Ishikawa (cell line): ENCODE measurements around the gene MEOX2.

Experiments
- CEBPB ChIP-seq: IDR thresholded peaks from 2 replicates; pipeline ENCODE4 v1.6.1; 2012
- CREB1 ChIP-seq: IDR thresholded peaks from 2 replicates; pipeline ENCODE4 v1.6.1; 2012; ENCODE audit warnings: low read depth
- EGR1 ChIP-seq: IDR thresholded peaks from 2 replicates; pipeline ENCODE4 v1.6.1; 2012
- EP300 ChIP-seq: IDR thresholded peaks from 2 replicates; pipeline ENCODE4 v1.6.1; 2012; ENCODE audit warnings: borderline replicate concordance
- FOXM1 ChIP-seq: IDR thresholded peaks from 2 replicates; pipeline ENCODE4 v1.6.1; 2012; ENCODE audit warnings: low read depth, borderline replicate concordance
- NFIC ChIP-seq: IDR thresholded peaks from 2 replicates; pipeline ENCODE4 v1.6.1; 2012
- RAD21 ChIP-seq: IDR thresholded peaks from 2 replicates; pipeline ENCODE4 v1.6.1; 2012; ENCODE audit warnings: low read depth
- TAF1 ChIP-seq: IDR thresholded peaks from 2 replicates; pipeline ENCODE4 v1.6.1; 2012; ENCODE audit warnings: low read depth, mild to moderate bottlenecking
- TCF12 ChIP-seq: IDR thresholded peaks from 2 replicates; pipeline ENCODE4 v1.6.1; 2012; ENCODE audit warnings: low read depth
- TEAD4 ChIP-seq: IDR thresholded peaks from 2 replicates; pipeline ENCODE4 v1.6.1; 2012
- YY1 ChIP-seq: IDR thresholded peaks from 2 replicates; pipeline ENCODE4 v1.6.1; 2012; ENCODE audit warnings: low read depth
- ZBTB7A ChIP-seq: IDR thresholded peaks from 2 replicates; pipeline ENCODE4 v1.6.1; 2012; ENCODE audit warnings: low read depth
- TF ChIP-seq, protein P1 (sequence below): IDR thresholded peaks from 2 replicates; pipeline ENCODE4 v1.6.1; 2012
- TF ChIP-seq, protein P2 (sequence below): IDR thresholded peaks from 2 replicates; pipeline ENCODE4 v1.6.1; 2012
- TF ChIP-seq, protein P3 (sequence below): IDR thresholded peaks from 2 replicates; pipeline ENCODE4 v1.6.1; 2012; ENCODE audit warnings: low read depth, mild to moderate bottlenecking

MEOX2 gene

DNA sequence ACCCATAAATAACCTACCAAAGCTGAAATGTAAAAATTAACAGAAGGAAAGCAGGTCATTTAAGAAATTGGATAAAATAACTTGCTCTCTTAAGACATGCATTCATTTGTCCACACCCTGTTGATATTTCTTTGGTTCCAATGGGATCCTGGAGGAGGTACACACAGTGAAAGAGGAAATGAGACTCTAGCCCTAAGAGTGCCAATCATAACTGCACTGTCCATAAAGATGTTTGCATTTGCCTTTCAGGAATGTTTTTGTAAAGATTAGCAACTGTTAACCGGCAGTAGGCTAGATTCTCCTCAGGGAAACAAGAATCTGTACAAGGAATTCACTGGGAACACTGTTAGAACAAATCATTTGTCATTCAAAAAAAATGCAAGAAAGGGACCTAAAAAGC, 61.0 kb downstream of the MEOX2 start:
- TF ChIP-seq FOXM1: no peak
- no peak for TF ChIP-seq RAD21
- TF ChIP-seq, protein P1, sequence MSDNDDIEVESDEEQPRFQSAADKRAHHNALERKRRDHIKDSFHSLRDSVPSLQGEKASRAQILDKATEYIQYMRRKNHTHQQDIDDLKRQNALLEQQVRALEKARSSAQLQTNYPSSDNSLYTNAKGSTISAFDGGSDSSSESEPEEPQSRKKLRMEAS: no peak
- no peak for TF ChIP-seq CEBPB
- TF ChIP-seq NFIC: no peak
- no peak for TF ChIP-seq YY1
- TF ChIP-seq EGR1: no peak
- TF ChIP-seq, protein P2, sequence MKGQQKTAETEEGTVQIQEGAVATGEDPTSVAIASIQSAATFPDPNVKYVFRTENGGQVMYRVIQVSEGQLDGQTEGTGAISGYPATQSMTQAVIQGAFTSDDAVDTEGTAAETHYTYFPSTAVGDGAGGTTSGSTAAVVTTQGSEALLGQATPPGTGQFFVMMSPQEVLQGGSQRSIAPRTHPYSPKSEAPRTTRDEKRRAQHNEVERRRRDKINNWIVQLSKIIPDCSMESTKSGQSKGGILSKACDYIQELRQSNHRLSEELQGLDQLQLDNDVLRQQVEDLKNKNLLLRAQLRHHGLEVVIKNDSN: no peak
- no peak for TF ChIP-seq TAF1
- no peak for TF ChIP-seq EP300
- TF ChIP-seq TEAD4: no peak

DNA sequence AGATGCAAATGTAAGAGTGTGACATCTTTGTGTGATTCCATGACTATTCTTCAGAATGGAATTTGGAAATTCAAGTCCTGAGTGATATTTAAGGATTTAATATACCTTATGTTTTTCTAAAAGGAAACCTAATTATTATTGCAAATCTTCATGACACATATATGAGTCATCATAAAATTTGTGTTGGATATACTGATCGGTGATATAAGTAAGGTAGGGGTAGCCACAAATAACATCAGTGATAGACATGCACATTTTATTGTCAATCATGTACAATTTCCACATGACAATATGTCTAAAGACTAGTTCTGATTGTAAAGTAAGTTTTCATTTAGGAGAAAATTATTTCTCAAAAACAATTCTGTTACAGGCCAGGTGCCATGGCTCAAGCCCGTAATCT, 65.0 kb downstream of the MEOX2 start:
- no peak for TF ChIP-seq CREB1
- no peak for TF ChIP-seq FOXM1

DNA sequence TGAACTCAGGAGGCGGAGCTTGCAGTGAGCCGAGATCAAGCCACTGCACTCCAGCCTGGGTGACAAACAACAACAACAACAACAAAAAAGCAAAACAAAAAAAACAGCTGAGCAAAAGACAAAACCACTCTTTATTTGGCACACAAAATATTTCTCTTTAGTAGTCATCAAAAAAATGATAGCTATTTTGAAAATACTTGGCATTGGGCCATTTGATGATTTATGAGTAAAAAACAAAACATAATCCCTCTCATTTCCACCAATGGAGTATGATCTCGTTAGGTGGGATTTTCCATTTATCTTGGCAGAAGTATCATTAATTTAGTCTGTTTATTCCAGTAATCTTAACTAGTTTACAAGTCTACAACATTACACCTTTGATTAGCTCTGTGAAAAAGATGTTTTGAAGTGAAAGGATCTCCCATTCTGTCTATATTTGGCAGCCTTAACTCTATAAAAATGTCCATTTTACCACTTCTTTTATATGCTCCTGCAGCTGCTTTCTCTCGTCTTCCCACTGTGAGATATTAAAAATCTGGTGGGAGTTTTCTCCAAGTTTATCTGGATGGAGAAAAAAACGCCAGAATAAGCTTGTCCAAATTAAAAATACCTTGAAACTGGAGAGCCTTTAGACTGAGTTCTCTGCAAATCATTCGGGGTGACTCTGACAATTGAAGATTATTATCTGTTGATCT, 65.8 kb downstream of the MEOX2 start:
- TF ChIP-seq CEBPB (no peak), TCF12 (no peak), YY1 (no peak), CREB1 (no peak), EP300 (no peak), ZBTB7A (no peak), TAF1 (no peak), TEAD4 (no peak), RAD21 (no peak), EGR1 (no peak), NFIC (no peak; the same call in 1 of the 2 replicates)
- TF ChIP-seq, protein P1: no peak
- TF ChIP-seq, protein P2: no peak
- TF ChIP-seq, protein P3, sequence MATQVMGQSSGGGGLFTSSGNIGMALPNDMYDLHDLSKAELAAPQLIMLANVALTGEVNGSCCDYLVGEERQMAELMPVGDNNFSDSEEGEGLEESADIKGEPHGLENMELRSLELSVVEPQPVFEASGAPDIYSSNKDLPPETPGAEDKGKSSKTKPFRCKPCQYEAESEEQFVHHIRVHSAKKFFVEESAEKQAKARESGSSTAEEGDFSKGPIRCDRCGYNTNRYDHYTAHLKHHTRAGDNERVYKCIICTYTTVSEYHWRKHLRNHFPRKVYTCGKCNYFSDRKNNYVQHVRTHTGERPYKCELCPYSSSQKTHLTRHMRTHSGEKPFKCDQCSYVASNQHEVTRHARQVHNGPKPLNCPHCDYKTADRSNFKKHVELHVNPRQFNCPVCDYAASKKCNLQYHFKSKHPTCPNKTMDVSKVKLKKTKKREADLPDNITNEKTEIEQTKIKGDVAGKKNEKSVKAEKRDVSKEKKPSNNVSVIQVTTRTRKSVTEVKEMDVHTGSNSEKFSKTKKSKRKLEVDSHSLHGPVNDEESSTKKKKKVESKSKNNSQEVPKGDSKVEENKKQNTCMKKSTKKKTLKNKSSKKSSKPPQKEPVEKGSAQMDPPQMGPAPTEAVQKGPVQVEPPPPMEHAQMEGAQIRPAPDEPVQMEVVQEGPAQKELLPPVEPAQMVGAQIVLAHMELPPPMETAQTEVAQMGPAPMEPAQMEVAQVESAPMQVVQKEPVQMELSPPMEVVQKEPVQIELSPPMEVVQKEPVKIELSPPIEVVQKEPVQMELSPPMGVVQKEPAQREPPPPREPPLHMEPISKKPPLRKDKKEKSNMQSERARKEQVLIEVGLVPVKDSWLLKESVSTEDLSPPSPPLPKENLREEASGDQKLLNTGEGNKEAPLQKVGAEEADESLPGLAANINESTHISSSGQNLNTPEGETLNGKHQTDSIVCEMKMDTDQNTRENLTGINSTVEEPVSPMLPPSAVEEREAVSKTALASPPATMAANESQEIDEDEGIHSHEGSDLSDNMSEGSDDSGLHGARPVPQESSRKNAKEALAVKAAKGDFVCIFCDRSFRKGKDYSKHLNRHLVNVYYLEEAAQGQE: no peak

DNA sequence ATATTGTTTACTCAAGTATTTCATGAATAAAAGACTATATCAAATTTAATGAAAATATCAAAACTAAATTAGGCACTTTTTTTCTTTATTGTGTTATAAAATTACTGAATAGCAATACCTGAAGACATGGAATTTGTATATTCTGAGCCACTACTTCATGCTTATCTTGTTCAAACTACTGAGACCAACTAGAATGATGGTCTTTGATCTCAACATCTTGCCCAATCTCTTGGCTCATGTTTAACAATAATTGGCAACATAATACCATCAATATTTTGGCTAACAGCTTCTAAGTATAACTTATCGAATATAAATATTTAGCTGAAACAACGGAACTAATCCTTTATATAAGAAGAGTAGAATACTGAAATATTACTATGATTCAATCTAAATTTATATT, 68.2 kb downstream of the MEOX2 start:
- TF ChIP-seq ZBTB7A (no peak), CEBPB (no peak), EGR1 (no peak), TEAD4 (no peak), EP300 (no peak), TCF12 (no peak), CREB1 (no peak), NFIC (no peak), TAF1 (no peak), FOXM1 (no peak)
- TF ChIP-seq, protein P2: no peak
- TF ChIP-seq, protein P1: no peak

DNA sequence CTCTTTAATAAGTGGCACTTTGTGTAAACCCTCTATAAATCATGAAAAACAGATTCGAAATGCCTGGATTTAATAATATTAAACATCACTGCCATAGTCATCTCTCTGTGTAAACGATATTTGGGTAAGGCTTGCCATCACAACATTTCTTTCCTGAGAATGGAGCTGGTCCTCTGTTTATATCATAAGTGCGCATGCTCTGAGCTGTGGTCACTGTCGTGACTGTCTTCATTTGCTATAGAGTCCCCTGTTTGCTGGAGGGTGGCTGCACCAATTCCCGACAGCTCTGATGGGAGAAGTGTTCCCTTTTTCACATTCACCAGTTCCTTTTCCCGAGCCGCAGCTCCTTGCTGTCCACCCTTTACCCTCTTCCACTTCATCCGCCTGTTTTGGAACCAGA, 74.3 kb downstream of the MEOX2 start:
- TF ChIP-seq CREB1 (no peak), ZBTB7A (no peak), TCF12 (no peak), TEAD4 (no peak), RAD21 (no peak)
- TF ChIP-seq, protein P3: no peak

DNA sequence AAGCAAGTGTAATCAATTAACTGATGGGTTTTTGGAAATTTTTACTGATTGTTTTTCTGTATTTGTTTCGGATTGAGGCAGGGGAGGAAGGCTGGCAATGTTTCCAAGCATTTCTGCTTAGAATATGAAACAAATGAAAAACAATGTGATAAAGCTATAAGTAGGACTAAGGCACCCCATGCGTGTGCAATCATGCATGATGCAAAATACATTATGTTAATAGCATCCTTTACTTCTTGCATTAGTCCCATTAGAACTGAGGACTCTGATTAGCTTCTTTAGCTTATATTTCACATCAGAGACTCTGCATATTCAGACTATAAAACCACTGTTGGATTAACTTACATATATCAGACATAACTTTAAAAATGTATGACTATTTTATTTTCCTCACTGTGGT, 76.0 kb downstream of the MEOX2 start:
- TF ChIP-seq CEBPB (no peak), RAD21 (no peak), EGR1 (no peak), NFIC (no peak), ZBTB7A (no peak), YY1 (no peak)
- TF ChIP-seq, protein P3: no peak
- TF ChIP-seq, protein P2: no peak
